HT1080 (cell line): ENCODE data around the gene IGSF9. TPM values are rescaled to one million over a fixed set of nuclear protein-coding genes. Genes with fewer than 3 reads are reported as not detected.

Experiments
- DNase-seq: peaks from one replicate; pipeline ENCODE4 v3.0.0-alpha.2; 2015; ENCODE audit warnings: low read depth
- total RNA-seq: library from RNA; depleted of rRNA; stranded (reverse); fragments of >200 nt; shearing (Covaris generic); gene quantifications from 2 replicates; pipeline ENCODE4 v1.2.3, GENCODE V29; 2014

Gene IGSF9
- total RNA-seq, 1 experiment from 2014 or later, result 1.2 TPM

GRCh38 chr1:159921251-159921650, 24.2 kb downstream of the IGSF9 start:
- DNase-seq, result no peak

DNA sequence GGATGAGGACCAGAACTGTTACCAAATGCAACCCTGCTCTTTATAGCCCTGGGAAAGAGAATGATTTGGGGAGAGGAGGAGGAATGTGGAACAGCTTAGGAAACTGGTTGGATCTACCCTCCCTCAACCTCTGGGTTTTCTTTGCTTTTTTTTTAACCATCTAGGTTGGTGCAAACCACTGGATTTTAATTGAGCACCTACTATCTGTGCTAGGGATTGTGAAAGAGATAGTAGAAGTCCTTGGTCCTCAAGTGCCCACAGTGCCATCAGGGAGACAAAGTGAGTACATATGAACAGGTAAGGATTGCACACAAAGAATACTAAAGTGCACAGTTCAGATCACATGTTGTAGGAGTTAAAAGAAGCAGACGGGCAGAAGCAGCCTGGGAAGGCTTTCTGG, 24.8 kb downstream of the IGSF9 start:
- DNase-seq, result no peak

DNA sequence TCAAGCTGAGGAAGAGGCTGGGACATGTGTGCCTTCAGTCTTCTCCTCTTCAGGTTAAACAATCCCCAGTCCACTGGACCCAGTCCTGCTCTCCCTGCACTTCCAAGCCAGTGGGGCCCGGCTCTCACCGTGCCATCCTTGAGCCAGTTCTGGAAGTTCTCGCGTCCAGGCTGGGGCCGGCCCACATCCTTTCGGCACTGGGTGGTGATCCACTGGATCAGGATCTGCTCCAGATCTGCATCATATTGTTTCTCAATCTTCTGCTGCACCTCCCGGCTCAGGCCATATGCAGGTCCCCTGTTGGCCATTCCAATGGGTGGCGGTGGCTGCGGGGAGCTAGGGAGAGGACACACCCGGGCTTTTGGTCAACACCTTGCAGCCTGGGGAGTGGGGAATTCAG, 25.2 kb downstream of the IGSF9 start:
- no peak for DNase-seq

DNA sequence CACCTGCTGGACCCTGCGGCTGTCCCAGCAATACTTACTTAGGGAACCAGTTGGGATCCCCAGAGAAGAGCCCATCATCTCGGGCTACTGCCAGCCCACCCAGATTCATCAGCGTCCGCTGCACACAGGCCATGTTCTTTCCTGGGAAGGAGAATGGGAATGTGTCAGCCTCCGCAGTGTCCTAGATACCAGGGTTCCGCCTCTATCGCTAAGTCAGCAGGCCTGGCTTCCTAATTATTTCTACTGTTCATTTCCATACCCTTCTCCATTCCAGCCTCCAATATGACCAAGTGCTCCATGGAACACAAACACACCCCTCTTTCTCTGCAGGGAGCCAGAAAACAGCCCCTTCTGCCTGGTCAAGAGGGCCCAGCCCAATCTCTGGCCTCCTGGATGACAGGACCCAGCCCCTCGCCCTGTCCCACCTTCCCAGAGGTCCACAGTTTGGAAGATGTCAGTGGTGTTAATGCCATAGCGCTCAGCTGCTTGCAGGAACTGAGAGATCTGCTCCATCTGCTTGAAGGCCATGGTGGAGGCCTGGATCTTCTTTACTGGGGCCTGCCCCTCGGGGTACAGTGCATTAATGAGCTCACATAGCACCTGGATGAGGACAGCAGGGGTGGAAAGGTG, 26.1 kb downstream of the IGSF9 start:
- no peak for DNase-seq

GRCh38 chr1:159918352-159919200, 26.8 kb downstream of the IGSF9 start:
- DNase-seq, result no peak

- no peak for DNase-seq
Measured at GRCh38 chr1:159917533-159918351, 27.7 kb downstream of the IGSF9 start.

DNA sequence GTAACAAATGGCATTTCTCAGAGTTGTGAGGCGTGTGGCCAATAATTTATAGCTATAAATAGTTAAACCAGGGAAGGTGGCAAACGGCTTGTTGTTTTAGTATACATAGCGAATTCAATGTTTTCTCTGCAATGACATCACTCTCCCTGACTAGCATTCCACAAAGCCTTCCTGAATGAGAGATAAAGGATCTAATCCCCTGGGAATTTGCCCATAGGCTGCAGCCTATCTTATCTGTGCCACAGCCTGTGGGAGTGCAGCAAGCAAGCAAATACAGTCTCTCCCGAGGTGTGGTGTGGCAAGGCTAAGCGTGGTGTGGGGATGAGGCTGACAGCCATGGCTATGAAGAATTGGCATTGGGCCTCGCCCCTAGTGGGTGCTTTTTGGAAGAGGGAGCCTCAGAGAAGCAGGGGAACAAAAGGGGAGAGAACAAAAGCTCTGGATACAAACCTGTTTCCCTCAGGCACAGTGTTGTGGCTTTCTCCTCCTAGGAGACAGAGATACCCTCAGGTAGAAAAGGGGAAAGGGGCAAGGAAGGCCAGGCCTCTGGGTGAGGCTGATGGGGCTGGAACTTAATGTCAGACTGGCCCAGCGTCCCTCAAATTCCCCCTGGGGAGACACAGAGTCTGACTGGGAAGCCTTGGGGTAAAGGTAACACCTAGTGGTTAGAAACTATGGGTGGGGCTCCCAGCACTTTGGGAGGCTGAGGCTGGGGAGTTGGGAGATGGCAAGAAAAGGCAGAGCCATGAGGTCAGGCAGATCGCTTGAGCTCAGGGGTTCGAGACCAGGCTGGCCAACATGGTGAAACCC, 29.0 kb downstream of the IGSF9 start:
- DNase-seq, result peak; percentile 82

- no peak for DNase-seq
Measured at GRCh38 chr1:159915571-159916241, 29.7 kb downstream of the IGSF9 start.

GRCh38 chr1:159914252-159915018, 31.0 kb downstream of the IGSF9 start:
- DNase-seq, result no peak

GRCh38 chr1:159913451-159914192, 31.8 kb downstream of the IGSF9 start:
- DNase-seq, result no peak

GRCh38 chr1:159911326-159912070, 33.9 kb downstream of the IGSF9 start:
- DNase-seq, result no peak

DNA sequence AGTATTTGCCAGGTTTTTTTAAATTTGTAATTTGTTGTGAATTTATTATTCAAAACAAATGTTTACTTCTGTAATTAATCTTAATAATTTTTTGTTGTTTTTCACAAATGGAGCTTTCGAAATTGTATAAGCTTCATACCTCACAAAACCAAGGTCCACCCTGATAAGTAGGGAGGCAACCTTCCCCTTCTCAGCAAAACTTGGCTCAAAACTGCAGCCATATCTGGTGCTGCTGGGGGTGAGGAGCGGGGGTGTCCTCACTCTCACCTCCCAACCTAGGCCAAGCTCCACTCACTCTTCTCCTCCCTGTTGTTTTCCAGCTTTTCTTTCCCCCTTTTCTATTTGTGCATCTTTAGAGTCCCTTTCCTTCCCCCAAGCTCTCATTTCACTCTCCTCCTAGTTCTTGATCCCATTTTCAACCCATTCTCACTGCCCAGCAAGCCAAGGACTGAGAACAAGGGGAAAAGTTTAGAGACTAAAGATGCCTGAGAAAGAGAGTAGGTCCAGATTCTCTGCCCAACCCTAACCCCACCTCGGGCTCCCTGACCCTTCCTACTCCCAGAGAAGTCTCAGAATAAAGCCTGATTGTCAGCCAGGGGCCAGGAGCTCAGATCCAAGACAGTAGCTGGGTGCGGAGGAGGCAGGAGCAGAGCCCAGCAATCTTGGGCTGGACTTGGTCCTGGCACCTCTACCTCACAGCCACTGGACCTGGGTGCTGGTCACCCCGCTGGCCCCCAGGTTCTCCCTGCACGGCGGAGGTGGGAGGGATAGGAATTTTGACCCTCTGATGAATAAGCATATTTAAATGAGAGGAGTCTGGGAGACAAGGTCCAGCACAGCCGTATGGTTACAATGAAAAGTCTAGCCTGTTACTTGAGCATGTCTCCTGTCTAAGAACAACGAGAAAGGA, 37.1 kb downstream of the IGSF9 start:
- no peak for DNase-seq

- DNase-seq, result no peak
Measured at GRCh38 chr1:159906960-159907359, 38.5 kb downstream of the IGSF9 start.

DNA sequence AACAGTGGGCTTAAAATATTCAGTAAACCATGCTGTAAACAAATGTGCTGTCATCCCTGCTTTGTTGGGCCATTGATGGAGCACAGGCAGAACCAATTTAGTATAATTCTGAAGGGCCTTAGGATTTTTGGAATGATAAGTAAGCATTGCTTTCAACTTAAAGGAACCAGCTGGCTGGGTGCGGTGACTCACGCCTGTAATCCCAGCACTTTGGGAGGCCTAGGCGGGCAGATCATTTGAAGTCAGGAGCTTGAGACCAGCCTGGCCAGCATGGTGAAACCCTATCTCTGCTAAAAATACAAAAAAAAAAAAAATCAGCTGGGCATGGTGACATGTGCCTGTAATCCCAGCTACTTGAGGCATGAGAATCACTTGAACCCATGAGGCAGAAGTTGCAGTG, 41.4 kb downstream of the IGSF9 start:
- peak; percentile 35 for DNase-seq

GRCh38 chr1:159902541-159902940, 42.9 kb downstream of the IGSF9 start:
- DNase-seq, result no peak

- DNase-seq, result no peak
Measured at GRCh38 chr1:159900755-159901360, 44.6 kb downstream of the IGSF9 start.
